Endothelial cell of hepatic sinusoid (primary cell): ENCODE results near the gene POLG2.
"Not testable (repeated sequence)": the region's sequence is repeated elsewhere in the genome, so short reads cannot be mapped to it uniquely, and the experiment has no call there.

Source experiments
- in situ Hi-C: cut with HindIII; loops from 2 replicates; pipeline ENCODE4 v1.10.0; 2017; ENCODE audit warnings: low sequenced_read_pairs

POLG2 gene

DNA sequence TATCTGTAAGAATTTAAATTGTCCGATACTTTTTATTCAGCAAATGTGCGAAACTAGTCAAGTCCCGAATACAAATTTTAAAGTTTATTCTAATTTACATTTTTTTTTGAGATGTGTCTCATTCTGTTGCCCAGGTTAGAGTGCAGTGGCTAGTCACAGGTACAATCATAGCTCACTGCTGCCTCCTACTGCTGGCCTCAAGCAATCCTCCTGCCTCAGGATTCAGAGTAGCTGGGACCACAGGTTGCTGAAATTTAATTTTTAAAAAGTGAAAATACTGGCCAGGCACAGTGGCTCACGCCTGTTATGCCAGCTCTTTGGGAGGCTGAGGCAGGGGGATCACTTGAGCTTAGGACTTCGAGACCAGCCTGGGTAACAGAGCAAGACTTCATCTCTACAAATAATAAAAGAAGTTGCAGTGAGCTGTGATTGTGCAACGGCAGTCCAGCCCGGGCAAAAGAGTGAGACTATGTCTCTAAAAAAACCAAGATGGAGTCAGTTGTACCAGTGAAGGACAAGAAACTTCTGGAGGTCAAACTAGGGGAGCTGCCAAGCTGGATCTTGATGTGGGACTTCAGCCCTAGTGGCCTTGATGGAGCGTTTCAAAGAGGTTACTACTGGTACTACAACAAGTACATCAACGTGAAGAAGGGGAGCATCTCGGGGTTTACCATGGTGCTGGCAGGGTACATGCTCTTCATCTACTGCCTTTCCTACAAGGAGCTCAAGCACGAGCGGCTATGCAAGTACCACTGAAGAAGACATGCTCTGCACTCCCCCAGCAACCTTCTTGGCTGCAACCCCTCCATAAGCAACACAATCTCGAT is 5.6 kb downstream of the POLG2 start:
- in situ Hi-C loops: loop anchor here (5.0 kb wide), 2 partner anchors 64 to 184 kb away; no protein-coding TSS in a partner anchor

DNA sequence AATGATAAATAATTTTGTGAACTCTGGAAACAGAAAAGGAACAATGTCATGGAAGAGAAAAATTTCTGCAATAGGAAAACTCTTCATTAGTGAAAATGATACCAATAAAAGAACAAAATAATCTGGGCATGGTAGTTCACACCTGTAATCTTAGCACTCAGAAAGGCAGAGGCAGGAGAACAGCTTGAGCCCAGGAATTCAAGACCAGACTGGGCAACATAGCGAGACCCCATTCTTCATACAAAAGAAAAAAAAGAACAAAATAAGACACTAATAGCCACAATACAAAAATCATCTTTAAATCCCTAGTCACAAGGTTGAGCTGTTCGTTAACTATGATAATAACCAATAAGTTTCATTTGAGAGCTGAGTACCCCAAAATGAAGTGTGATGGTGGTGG is 8.6 kb downstream of the POLG2 start:
- in situ Hi-C loops: no loop called here

DNA sequence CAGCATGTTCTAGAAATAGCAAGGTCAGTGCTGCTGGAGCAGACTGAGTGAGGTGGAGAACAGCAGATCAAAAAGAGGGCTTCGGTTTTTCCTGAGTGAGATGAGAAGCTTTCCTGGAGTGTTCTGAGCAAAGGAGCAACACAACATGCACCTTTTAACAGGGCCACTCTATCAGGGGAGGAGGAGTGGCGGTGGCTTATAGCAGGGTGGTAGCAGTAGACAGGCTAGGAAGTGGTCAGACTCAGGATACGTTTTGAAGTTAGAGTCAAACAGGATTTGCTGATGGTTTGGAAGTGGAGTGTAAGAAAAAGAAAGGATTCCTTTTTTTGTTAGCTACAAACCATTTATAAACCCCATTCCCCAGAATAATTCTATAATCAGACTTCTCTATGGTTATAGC is 12.5 kb downstream of the POLG2 start:
- in situ Hi-C loops: no loop called here

DNA sequence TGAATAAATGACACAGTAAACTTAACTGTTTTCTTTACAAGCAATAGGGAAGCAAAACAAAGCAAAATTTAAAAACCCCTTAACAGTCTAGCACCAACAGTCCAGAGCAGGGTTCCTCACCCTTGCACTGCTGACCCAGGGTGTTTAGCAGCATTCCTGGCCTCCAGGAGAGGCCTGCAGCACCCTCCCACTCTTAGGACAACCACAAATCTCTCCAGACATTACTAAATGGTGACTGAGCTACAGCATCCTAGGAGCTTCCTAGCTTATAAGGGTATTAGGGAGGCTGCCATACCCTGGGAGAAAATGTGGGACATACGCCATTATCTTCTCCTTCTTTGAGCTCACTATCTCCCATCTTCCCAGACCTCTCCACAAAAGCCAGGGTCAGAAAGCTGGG is 15.9 kb downstream of the POLG2 start:
- in situ Hi-C loops: no loop called here

DNA sequence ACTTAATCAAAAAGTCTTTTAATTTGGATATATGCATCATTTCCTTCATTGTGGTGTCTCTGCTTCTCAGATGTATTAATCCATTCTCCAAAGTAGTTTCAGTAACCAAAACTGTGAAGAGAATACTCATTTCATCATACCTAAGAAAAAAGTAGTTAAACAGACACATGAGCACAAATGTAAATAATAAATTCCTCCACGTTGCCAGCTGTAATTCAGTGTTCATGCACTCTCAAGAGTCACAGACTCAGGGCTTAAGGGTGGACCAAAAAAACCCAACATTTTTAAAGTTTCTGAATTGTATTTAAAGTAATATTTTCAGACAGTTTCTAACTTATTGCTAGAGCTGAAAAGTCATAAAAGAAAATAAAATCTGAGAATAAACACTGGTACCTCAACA is 19.0 kb downstream of the POLG2 start:
- in situ Hi-C loops: no loop called here

DNA sequence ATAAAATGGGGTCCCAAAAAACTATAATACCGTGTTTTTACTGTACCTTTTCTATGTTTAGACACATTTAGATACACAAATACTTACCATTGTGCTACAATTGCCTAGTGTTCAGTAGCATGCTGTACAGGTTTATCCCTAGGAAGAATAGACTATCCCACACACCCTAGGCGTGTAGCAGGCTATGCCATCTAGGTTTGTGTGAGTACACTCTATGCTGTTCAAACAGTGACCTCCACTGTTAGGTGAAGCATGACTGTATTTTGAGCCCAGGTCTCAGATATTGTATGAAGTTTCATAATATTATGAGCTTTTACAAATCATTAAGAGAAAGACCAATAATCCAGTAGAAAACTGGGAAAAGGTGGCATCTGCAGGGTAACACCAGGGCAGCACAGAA is 24.3 kb downstream of the POLG2 start:
- in situ Hi-C loops: no loop called here

DNA sequence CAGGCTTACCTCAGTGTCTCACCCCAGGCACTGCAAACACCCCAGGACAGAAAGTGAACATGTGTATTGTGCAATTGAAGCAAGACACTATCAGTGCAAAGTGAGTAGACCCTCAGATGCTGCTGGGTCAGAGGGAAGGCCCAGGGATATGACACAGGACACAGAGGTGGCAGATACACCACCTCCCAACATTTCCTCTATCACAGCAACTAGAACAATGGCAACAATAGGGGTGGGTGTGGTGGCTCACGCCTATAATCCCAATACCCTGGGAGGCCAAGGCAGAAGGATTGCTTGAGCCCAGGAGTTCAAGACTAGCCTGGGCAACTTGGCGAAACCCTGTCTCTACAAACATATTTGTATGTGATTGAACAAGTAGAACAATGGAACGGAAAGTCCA is 25.4 kb downstream of the POLG2 start:
- in situ Hi-C loops: no loop called here

DNA sequence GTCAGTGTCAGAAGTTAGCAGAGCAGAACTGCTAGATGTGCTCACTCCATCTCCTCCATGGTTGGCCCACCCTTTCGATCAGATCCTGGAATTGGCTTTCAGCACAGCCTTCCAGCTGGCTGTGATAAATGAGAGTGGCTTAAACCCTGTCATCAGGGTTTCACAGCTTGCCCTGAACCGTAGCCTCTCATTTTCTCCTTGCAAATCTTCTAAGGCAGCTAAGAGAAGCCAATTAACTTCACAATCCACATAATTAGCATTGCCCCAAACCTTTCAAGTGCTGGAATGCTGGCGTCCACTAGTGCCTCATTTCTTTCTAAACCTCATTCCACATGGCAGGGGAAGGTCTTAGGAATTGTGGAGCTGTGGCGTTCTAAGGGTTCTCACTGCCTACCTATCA is 26.2 kb downstream of the POLG2 start:
- in situ Hi-C loops: no loop called here

DNA sequence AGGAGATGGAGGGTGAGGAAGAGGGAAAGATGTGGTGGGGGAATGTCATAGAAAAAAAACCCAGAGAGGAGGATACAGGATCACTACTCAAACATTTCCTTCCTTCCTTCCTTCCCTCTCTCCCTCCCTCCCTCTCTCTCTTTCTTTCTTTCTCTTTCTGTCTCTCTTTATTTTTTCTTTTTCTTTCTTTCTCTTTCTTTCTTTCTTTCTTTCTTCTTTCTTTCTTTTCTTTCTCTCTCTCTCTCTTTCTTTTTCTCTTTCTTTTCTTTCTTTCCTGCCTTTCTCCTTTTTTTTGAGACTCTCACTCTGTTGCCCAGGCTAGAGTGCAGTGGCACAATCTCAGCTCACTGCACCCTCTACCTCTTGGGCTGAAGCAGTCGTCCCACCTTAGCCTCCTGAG is 30.0 kb downstream of the POLG2 start:
- in situ Hi-C loops: not testable (repeated sequence)

DNA sequence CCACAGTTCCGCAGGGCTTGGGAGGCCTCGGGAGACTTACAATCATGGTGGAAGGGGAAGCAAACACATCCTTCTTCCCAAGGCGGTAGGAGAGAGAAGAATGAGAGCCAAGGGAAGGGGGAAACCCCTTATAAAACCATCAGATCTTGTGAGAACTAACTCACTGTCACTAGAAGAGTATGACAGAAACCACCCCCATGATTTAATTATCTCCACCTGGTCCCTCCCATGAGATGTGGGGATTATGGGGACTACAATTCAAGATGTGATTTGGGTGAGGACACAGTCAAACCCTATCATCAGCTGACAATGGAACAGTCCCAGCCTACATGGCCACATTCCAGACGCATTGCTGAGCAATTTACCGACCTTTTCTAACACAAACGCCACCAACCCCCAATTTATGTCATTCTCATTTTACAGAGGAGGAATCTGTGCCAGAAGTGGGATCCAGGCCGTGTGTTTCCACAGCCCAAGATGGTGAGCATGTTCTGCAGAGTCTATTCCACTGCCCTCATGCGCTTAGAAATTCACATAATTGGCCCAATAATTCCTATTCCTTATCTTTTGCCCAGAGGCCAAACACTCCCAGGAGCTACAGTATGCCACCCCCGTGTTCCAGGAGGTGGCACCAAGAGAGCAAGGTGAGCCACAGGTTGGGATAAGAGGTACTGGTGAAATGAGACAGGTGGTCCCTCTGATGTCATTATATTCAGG is 30.7 kb downstream of the POLG2 start:
- in situ Hi-C loops: no loop called here

DNA sequence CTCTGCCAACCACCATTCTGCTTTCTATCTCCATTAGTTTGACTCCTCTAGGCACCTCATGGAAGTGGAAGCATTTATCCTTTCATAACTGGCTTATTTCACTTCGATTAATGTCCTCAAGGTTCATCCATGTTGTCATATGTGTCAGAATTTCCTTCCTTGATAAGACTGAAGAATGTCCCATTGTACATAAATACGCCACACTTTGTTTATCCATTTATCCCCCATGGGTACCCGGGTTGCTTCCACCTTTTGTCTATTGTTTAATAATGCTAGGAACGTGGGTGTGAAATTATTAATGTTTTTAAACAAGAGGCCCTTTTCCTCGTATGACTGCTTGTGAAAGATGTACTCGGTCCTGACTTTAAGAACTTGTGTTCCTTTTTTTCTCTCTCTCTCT is 35.1 kb downstream of the POLG2 start:
- in situ Hi-C loops: no loop called here

DNA sequence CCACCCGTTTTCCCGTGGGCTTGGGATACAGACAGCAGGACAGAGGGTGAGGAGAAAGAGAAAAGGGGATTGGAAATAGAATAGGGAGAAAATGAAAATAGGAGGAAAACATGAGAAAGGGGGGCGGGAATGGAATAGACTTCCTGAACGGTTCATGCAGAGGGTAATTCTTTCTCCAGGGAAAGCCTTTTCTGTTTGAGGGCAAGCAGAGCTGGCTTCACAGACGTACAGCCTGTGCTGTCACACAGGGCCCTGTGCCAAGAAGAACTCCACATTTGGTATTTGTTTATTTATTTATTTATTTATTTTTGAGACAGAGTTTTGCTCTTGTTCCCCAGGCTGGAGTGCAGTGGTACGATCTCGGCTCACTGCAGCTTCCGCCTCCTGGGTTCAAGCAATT is 35.9 kb downstream of the POLG2 start:
- in situ Hi-C loops: no loop called here

DNA sequence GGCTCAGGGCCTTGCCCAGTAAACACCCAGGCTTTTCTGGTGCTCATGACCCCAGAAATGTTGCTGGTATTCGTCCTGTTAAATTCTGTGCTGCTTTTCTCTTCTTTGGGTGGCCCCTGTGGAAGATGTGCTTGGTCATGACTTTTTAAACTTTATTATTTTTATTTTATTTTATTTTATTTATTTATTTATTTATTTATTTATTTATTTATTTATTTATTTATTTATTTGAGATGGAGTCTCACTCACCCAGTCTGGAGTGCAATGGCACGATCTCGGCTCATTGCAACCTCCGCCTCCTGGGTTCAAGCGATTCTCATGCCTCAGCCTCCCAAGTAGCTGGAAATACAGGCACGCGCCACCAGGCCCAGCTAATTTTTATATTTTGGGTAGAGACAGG is 37.0 kb downstream of the POLG2 start:
- in situ Hi-C loops: not testable (repeated sequence)

DNA sequence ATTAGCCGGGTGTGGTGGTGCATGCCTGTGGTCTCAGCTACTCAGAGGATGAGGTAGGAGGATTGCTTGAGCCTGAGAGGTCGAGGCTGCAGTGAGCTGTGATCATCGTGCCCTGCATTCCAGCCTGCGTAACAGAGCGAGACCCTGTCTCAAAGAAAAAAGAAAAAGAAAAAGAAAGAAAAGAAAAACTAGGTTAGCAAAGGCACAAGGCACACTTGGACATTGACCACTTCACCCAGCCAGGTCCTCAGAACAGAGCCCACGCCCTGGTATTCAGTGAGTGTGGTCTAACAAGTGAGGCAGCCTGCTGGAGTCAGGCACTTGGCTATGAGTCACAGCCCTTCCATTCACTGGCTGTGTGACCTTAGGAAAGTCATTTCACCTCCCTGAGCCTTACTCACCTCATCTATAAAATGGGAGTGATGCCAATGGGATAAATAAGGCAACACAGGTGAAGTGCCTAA is 37.5 kb downstream of the POLG2 start:
- in situ Hi-C loops: no loop called here

DNA sequence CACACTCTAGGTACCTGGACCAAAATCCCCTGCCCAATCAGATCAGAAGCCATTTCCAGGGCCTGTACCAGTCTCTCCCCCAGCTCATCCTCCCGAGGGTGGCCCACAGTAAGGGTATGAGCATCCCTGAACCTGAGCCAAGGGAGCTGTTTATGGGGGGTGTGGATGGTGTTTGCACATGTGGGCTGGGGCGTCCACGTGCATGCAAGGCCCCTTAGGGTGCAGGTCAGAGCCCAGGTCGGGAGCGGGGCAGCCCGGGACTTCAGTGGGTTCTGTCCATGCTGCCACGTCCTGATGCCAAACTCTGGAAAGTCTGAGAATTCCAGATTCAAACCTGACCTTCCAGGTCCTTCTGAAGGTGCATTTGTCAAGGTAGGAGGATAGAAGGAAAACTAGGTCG is 38.1 kb downstream of the POLG2 start:
- in situ Hi-C loops: no loop called here

DNA sequence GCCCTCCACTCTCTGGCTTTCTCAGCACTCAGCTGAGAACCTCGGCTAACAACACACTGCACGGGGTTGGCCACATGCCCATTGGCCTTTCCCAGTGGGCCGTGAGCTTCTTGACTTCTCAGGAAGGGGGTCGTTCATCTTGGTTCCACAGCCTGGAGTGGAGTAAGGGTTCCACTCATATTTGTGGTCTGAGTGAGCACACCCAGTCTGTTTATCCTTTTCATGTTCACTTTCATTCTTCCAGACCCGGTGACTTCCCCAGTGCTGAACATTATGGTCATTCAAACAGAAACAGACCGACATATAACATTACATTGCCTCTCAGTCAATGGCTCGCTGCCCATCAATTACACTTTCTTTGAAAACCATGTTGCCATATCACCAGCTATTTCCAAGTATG is 39.7 kb downstream of the POLG2 start:
- in situ Hi-C loops: no loop called here

DNA sequence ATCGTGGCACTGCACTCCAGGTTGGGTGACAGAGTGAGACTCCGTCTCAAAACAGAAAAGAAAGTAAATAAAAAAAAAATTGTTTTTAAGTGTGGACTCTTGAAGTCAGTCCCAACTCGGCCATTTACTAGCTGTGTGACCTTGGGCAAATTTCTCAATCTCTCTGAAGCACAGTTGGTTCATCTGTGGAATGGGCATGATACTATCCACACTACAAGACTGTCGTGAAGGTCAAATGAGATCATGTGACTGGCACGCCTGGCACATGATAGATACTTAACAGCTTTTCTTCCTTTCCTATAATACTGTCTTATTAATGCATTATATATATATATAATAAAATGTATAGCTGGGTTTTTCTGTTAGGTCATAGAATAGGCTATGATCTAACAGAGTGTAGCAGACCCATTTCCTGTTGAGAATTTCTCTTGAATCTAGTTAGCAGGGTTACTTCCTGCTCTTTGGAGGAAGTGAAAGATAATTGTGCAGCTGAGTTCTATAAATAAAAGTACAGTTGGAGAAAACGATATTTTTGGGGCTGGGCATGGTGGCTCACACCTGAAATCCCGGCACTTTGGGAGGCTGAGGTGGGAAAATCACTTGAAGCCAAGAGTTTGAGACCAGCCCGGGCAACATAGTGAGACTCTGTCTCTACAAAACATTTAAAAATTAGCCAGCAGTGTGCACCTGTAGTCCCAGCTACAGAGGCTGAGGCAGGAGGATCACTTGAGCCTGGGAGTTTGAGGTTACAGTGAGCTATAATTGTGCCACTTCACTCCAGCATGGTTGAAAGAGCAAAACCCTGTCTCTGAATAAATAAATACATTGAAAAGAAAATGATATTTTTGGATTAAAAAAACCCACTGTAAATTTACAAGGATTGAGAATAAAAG is 40.6 kb downstream of the POLG2 start:
- in situ Hi-C loops: no loop called here

DNA sequence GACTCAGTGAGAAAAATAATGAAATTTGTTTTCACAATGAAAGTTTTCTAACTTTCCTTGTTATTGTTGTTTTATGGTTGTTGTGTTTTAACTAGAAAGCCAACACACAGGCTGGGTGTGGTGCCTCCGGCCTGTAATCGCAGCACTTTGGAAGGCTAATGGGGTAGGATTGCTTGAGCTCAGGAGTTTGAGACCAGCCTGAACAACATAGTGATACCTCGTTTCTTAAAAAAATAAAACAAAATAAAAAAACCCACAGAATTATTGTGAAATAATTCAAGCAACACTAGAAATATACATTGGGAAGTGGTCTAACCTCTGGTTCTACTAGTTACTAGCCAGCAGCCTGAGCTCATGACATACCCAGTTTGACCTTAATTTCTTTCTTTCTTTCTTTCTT is 47.3 kb downstream of the POLG2 start:
- in situ Hi-C loops: no loop called here

DNA sequence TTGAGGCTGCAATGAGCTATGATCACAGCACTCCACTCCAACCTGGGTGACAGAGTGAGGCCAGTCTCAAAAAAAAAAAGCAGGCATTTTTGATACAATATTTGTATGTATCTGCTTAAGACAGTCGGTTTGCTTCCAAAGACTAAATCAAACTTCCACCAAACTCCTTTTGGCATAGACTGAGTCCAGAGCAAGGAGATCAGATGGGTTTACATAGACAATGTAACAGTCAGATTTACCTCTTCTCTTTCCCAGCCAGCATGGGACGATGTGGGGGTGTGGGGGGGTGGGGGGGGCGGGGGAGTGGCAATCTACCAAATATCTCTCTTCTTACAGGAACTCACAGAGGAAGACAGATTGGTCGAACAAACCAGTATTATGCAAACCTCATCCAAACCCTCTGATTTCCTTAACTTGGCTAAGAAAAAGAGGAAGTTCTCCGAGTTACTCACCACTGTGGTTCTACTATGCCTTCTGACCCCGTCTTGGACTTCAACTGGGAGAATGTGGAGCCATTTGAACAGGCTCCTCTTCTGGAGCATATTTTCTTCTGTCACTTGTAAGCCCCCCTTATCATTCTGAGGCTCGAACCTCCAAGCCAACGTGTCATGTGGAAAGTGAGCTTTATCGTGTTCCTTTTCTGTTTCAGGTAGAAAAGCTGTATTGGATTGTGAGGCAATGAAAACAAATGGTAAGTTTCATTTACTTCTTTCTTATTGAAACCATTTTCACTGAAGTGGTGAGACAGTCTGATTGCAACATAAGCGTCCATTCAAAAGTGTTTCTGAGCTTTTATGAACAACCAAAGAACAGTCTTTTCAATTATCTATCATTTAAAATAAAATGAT is 48.0 kb downstream of the POLG2 start, which contains the start of gene MILR1:
Gene MILR1 (plus strand): TSS at position 451 of the 848 bp plus-strand sequence. CDS start 54 bp downstream, at position 505.
- in situ Hi-C loops: no loop called here

DNA sequence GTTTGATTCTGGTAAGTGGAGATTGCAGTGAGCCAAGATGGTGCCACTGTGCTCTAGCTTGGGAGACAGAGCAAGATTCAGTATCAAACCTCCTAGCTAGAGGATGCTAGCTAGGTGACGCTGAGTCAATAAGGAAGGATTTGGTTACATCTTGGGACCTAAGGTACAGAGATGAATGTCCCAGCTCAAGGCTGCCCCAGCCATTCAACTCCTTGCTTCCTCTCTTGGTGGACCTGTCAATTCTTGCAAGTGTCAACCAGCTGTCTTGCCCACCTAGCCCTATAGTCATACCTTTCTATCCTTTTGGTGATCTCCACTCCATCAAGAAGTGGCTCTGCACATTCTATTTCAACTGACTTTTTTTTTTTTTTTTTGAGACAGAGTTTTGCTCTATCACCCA is 49.3 kb downstream of the POLG2 start:
- in situ Hi-C loops: no loop called here
